Transverse colon (tissue), 4 donors: ENCODE results near the gene WDR76.

Experiments
- CTCF ChIP-seq, 5 experiments: fragments of 200-600 bp in 3 of 5; fragments of 450-650 bp in 2 of 5; sonication (generic) in 3 of 5; IDR thresholded peaks; 1 replicate in 2 of 5; 2 replicates in 3 of 5; pipeline ENCODE4 v1.5.1; 2016 to 2017; ENCODE audit warnings: antibody characterized with exemption in 5 of 5, inconsistent platforms in 3 of 5, mild to moderate bottlenecking in 2 of 5, moderate library complexity in 1 of 5
- EP300 ChIP-seq: sonication (generic); formaldehyde crosslinking; IDR thresholded peaks from one replicate; pipeline ENCODE4 v1.6.1; 2017; ENCODE audit warnings: antibody characterized with exemption, low read depth
- POLR2A ChIP-seq: fragments of 450-650 bp; IDR thresholded peaks from one replicate; pipeline ENCODE4 v1.6.1; 2016; ENCODE audit warnings: antibody characterized with exemption, mild to moderate bottlenecking, moderate library complexity
- POLR2AphosphoS5 ChIP-seq, 3 donors: sonication (generic); formaldehyde crosslinking; IDR thresholded peaks; one replicate each; pipeline ENCODE4 v1.6.1; 2016; ENCODE audit warnings: antibody characterized with exemption in 3 of 3

GRCh38 chr15:43845421-43845820 is 18.6 kb downstream of the WDR76 start:
- no peak for TF ChIP-seq POLR2AphosphoS5 (IDR thresholded peaks at IDR 0.05)
- TF ChIP-seq POLR2A: no peak
- TF ChIP-seq CTCF (IDR thresholded peaks at IDR 0.05): no peak
- TF ChIP-seq EP300: no peak
